AG04449 (cell line): ENCODE measurements around the gene LRRC74A.

Experiments
- CTCF ChIA-PET: fragments of 350-600 bp; formaldehyde crosslinking; extraction: SDS; loops from one replicate; lab custom pipeline; 2021; ENCODE audit warnings: antibody characterized with exemption; lab: Yijun Ruan, JAX
- POLR2A ChIA-PET: fragments of 400-600, 350-600 bp; formaldehyde crosslinking; extraction: SDS; loops from one replicate; lab custom pipeline; 2020; ENCODE audit warnings: antibody characterized with exemption, inconsistent platforms; lab: Yijun Ruan, JAX
- DNase-seq: peaks from one replicate; pipeline ENCODE4 v3.0.0-alpha.2; 2010; ENCODE audit warnings: low read depth, low spot score
- H3K4me3 ChIP-seq: 2 replicates; pipeline ENCODE4 v1.5.1; 2011; ENCODE audit warnings: low read depth, mild to moderate bottlenecking, control low read depth, low read length
- CTCF ChIP-seq: IDR thresholded peaks from one replicate; pipeline ENCODE4 v1.5.1; 2011; ENCODE audit warnings: mild to moderate bottlenecking, moderate library complexity, low read length, control low read depth, inconsistent platforms; ENCODE audit not compliant: insufficient read depth; ENCODE audit errors: missing control alignments

Gene LRRC74A

GRCh38 chr14:76882651-76883050 is 56.4 kb downstream of the LRRC74A start:
- no peak for DNase-seq
- no peak for TF ChIP-seq CTCF
- POLR2A ChIA-PET = no interaction called here
- H3K4me3 ChIP-seq = no peak overlapping the region
- CTCF ChIA-PET = interaction anchor here (0.9 to 10.7 kb wide), 7 partner anchors 10 to 433 kb away, joined by 3 to 113 read pairs (median 8); no protein-coding TSS in a partner anchor

GRCh38 chr14:76883447-76883846 is 57.2 kb downstream of the LRRC74A start:
- H3K4me3 ChIP-seq = no peak overlapping the region
- TF ChIP-seq CTCF = no peak
- no peak for DNase-seq
- ChIA-PET POLR2A (no interaction called here), CTCF (interaction anchor here (3.9 to 10.7 kb wide), 4 partner anchors 8 to 212 kb away, joined by 16 to 113 read pairs (median 98); no protein-coding TSS in a partner anchor)

- no peak for TF ChIP-seq CTCF
- ChIA-PET CTCF (interaction anchor here (0.7 to 10.7 kb wide), 5 partner anchors 9 to 186 kb away, joined by 3 to 113 read pairs (median 88); no protein-coding TSS in a partner anchor), POLR2A (no interaction called here)
- H3K4me3 ChIP-seq = no peak overlapping the region
- no peak for DNase-seq
These were observed 58.2 kb downstream of the LRRC74A start for GRCh38 chr14:76884394-76884793.

GRCh38 chr14:76884853-76885276 is 58.7 kb downstream of the LRRC74A start:
- no peak for DNase-seq
- no peak overlapping the region for H3K4me3 ChIP-seq
- POLR2A ChIA-PET = no interaction called here
- CTCF ChIA-PET = interaction anchor here (0.7 to 10.7 kb wide), 6 partner anchors 9 to 185 kb away, joined by 3 to 113 read pairs (median 58); no protein-coding TSS in a partner anchor
- no peak for TF ChIP-seq CTCF

GRCh38 chr14:76887191-76887590 is 61.0 kb downstream of the LRRC74A start:
- no peak for DNase-seq
- ChIA-PET POLR2A (no interaction called here), CTCF (interaction anchor here (1.1 to 10.7 kb wide), 11 partner anchors 12 to 210 kb away, joined by 3 to 113 read pairs (median 6); no protein-coding TSS in a partner anchor)
- no peak for TF ChIP-seq CTCF
- H3K4me3 ChIP-seq = no peak overlapping the region

- no peak overlapping the region for H3K4me3 ChIP-seq
- no peak for TF ChIP-seq CTCF
- POLR2A ChIA-PET = no interaction called here
- no peak for DNase-seq
- CTCF ChIA-PET = interaction anchor here (1.7 to 8.8 kb wide), 4 partner anchors 13 to 179 kb away, joined by 4 to 109 read pairs (median 46); no protein-coding TSS in a partner anchor
These were observed 65.2 kb downstream of the LRRC74A start for GRCh38 chr14:76891391-76891790.
